ENCODE data around the gene ZSWIM3.

DNA sequence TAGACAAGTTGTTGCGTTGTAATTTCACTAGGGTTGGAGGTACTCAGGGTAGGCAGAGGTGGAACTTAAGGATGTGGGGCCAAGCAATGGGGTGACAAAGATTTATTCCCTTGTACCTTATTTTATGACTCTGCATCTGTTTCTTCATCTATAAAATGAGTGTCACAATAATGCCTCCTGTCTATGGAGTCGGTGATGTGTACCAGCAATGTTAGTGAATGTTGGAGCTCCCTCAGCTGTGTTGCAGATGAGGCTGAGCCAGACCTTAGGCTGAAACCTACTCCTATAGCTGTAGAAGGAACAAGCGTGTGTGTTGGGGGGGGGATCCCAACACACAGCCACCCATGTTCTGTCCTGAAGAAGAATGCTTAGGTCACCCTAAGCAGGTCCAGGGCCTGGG, 40.5 kb upstream of the ZSWIM3 start:
- TF ChIP-seq, protein P1, sequence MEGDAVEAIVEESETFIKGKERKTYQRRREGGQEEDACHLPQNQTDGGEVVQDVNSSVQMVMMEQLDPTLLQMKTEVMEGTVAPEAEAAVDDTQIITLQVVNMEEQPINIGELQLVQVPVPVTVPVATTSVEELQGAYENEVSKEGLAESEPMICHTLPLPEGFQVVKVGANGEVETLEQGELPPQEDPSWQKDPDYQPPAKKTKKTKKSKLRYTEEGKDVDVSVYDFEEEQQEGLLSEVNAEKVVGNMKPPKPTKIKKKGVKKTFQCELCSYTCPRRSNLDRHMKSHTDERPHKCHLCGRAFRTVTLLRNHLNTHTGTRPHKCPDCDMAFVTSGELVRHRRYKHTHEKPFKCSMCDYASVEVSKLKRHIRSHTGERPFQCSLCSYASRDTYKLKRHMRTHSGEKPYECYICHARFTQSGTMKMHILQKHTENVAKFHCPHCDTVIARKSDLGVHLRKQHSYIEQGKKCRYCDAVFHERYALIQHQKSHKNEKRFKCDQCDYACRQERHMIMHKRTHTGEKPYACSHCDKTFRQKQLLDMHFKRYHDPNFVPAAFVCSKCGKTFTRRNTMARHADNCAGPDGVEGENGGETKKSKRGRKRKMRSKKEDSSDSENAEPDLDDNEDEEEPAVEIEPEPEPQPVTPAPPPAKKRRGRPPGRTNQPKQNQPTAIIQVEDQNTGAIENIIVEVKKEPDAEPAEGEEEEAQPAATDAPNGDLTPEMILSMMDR (IDR thresholded peaks at IDR 0.05; ENCODE audit: poor library complexity, severe bottlenecking) = no peak
- TF ChIP-seq EZH2 (IDR thresholded peaks at IDR 0.05; ENCODE audit: borderline replicate concordance, insufficient read depth, low read length, poor library complexity, severe bottlenecking) = no peak
- no peak for TF ChIP-seq POLR2AphosphoS5 (IDR thresholded peaks at IDR 0.05)
- no peak for TF ChIP-seq EP300 (conservative IDR thresholded peaks at IDR 0.05; ENCODE audit: poor library complexity, severe bottlenecking)

Measured in neural cell (in vitro differentiated cells).